GM23338 (cell line): Measurements from ENCODE around the gene IBA57.

Experiments used
- CREB1 ChIP-seq: fragments of 250-450 bp; sonication (Bioruptor Pico); IDR thresholded peaks from 2 replicates; pipeline ENCODE4 v1.5.0; 2020; ENCODE audit warnings: low read depth, mild to moderate bottlenecking, moderate library complexity
- CTCF ChIP-seq, 2 experiments: fragments of 200-600 bp in 1 of 2; sonication (generic) in 1 of 2; conservative IDR thresholded peaks; 2 replicates each; pipeline versions ENCODE4 v1.5.1 to v1.6.1; 2016 to 2017; ENCODE audit warnings: antibody characterized with exemption in 2 of 2, low read depth in 2 of 2, mild to moderate bottlenecking in 2 of 2, moderate library complexity in 1 of 2
- EZH2 ChIP-seq: fragments of 200-600 bp; sonication (generic); IDR thresholded peaks from one replicate; pipeline ENCODE4 v1.8.0; 2017; ENCODE audit warnings: antibody characterized with exemption, mild to moderate bottlenecking, low read depth; ENCODE audit not compliant: unreplicated experiment
- EZH2phosphoT487 ChIP-seq: fragments of 200-600 bp; sonication (generic); IDR thresholded peaks from one replicate; pipeline ENCODE4 v1.8.1; 2018; ENCODE audit warnings: antibody characterized with exemption; ENCODE audit not compliant: unreplicated experiment
- JUNB ChIP-seq: IDR thresholded peaks from one replicate; pipeline ENCODE4 v1.6.1; 2016; ENCODE audit warnings: antibody characterized with exemption; ENCODE audit not compliant: unreplicated experiment
- NANOG ChIP-seq: IDR thresholded peaks from 2 replicates; pipeline ENCODE4 v1.6.1; 2016; ENCODE audit warnings: antibody characterized with exemption, borderline replicate concordance
- POLR2AphosphoS5 ChIP-seq: IDR thresholded peaks from 2 replicates; pipeline ENCODE4 v1.6.1; 2016; ENCODE audit warnings: antibody characterized with exemption, low read depth
- REST ChIP-seq: IDR thresholded peaks from one replicate; pipeline ENCODE4 v1.6.1; 2018; ENCODE audit warnings: antibody characterized with exemption; ENCODE audit not compliant: unreplicated experiment
- STAT1 ChIP-seq: IDR thresholded peaks from one replicate; pipeline ENCODE4 v1.6.1; 2016; ENCODE audit warnings: antibody characterized with exemption; ENCODE audit not compliant: unreplicated experiment
- ZNF114 ChIP-seq: fragments of 250-450 bp; sonication (Bioruptor Pico); IDR thresholded peaks from 2 replicates; pipeline ENCODE4 v1.5.0; 2020; ENCODE audit warnings: mild to moderate bottlenecking, moderate library complexity
- ZNF331 ChIP-seq: fragments of 250-450 bp; sonication (Bioruptor Pico); IDR thresholded peaks from 2 replicates; pipeline ENCODE4 v1.5.0; 2020; ENCODE audit warnings: low read depth, mild to moderate bottlenecking, moderate library complexity
- ZNF462 ChIP-seq: fragments of 250-450 bp; sonication (Bioruptor Pico); IDR thresholded peaks from 2 replicates; pipeline ENCODE4 v1.5.0; 2020; ENCODE audit warnings: mild to moderate bottlenecking, moderate library complexity

- TF ChIP-seq CTCF (conservative IDR thresholded peaks at IDR 0.05; ENCODE audit: low read depth in 2 of 2) (no peak), POLR2AphosphoS5 (no peak), JUNB (no peak), EZH2phosphoT487 (no peak), NANOG (no peak), EZH2 (no peak), ZNF331 (CRISPR knock-in tag) (no peak), CREB1 (no peak), REST (no peak), STAT1 (no peak), ZNF462 (CRISPR knock-in tag) (no peak), ZNF114 (CRISPR knock-in tag) (no peak)
These were observed 9.9 kb downstream of the IBA57 start for GRCh38 chr1:228175316-228176023.
